Heart left ventricle (tissue), 16 donors: ENCODE data around the gene GATA3. TPM values are rescaled to one million over a fixed set of nuclear protein-coding genes. Genes with fewer than 3 reads are reported as not detected.
A peak's percentile ranks its signal among the peaks of the same experiment; 100 is the strongest.

Source experiments
- ATAC-seq, 4 donors: fragments of 200-7000 bp; cut with Tn5 transposase; one replicate each; pipeline ENCODE4 v1.9.1; 2020 to 2022; ENCODE audit warnings: moderate library complexity in 4 of 4, mild to moderate bottlenecking in 3 of 4, moderate number of reproducible peaks in 1 of 4
- DNase-seq, 5 donors: peaks; one replicate each; pipeline ENCODE4 v3.0.0-alpha.2; 2020
- H3K27ac ChIP-seq, 12 donors: fragments of 200-600 bp; sonication (generic) in 4 of 12; one replicate each; pipeline versions ENCODE4 v1.5.0 to v1.8.0; 2016 to 2022; ENCODE audit warnings: mild to moderate bottlenecking in 2 of 12
- H3K27me3 ChIP-seq, 9 donors: fragments of 200-600 bp; sonication (generic) in 2 of 9; one replicate each; pipeline versions ENCODE4 v1.5.1 to v1.8.0; 2016 to 2022; ENCODE audit warnings: mild to moderate bottlenecking in 3 of 9
- H3K36me3 ChIP-seq, 9 donors: fragments of 200-600 bp; sonication (generic) in 2 of 9; one replicate each; pipeline versions ENCODE4 v1.5.0 to v1.8.0; 2018 to 2022; ENCODE audit warnings: mild to moderate bottlenecking in 2 of 9
- H3K4me1 ChIP-seq, 12 donors: fragments of 200-600 bp; sonication (generic) in 4 of 12; one replicate each; pipeline versions ENCODE4 v1.5.0 to v1.8.0; 2016 to 2022; ENCODE audit warnings: mild to moderate bottlenecking in 3 of 12
- H3K4me3 ChIP-seq, 12 donors: fragments of 200-600 bp; sonication (generic) in 4 of 12; one replicate each; pipeline versions ENCODE4 v1.5.0 to v1.8.0; 2017 to 2022; ENCODE audit warnings: mild to moderate bottlenecking in 9 of 12, moderate library complexity in 4 of 12
- H3K9me3 ChIP-seq, 12 donors: fragments of 200-600 bp; sonication (generic) in 4 of 12; one replicate each; pipeline versions ENCODE4 v1.5.0 to v1.8.0; 2016 to 2022; ENCODE audit warnings: mild to moderate bottlenecking in 1 of 12
- CTCF ChIP-seq, 12 donors: fragments of 200-600 bp; sonication (generic) in 4 of 12; IDR thresholded peaks; one replicate each; pipeline versions ENCODE4 v1.5.0 to v1.8.0; 2018 to 2022; ENCODE audit warnings: antibody characterized with exemption in 12 of 12, mild to moderate bottlenecking in 5 of 12
- POLR2A ChIP-seq, 2 donors: fragments of 450-650 bp; IDR thresholded peaks; one replicate each; pipeline ENCODE4 v1.6.1; 2017; ENCODE audit warnings: antibody characterized with exemption in 2 of 2, mild to moderate bottlenecking in 2 of 2, moderate library complexity in 2 of 2
- WGBS, 4 donors: extraction: QIAGEN DNeasy Blood & Tissue Kit in 2 of 4; methylation state at CpG; one replicate each; pipeline versions ENCODE4 v1.1.5 to v1.1.7; 2013 to 2018; 5-methylcytosine and 5-hydroxymethylcytosine counted together
- intact Hi-C, 10 donors: fragments of 100-400 bp; cut with DNase I; formaldehyde crosslinking; loops; one replicate each; pipeline versions ENCODE4 v1.11.1 to v1.14.2; 2022
- polyA plus RNA-seq, 2 donors: library from polyadenylated mRNA; stranded (reverse); fragments of 200-250 nt; gene quantifications; one replicate each; pipeline ENCODE4 v1.2.3, GENCODE V29; 2013
- total RNA-seq, 9 donors: library from RNA; depleted of rRNA in 2 of 9; stranded (reverse); fragments of >200 nt in 2 of 9; fragmentation: NEBNext Ultra II Directional in 3 of 9; extraction: Animal tissue kit (Norgen Biotek cat#: 25700) in 3 of 9; gene quantifications; one replicate each; pipeline versions ENCODE4 v1.1.0 to v1.2.4, GENCODE V29; 2016 to 2023
- donor health status: ischemic (EF 13 %, LVEDD 7.1; RV severe dilation, severe dysfunction).
- donor health status: healthy with polysubstance abuse.
- donor health status: DM: no; HTN: yes; CAD: no.
- donor health status: DM: no; HTN: no; CAD: no.
- donor health status: ischemic (EF 25% LVEDD 6.9; RV normal size, moderate dysfunction).
- donor health status: ischemic (EF 25% LVEDD 5.7; RV mildly dilated, moderate dysfunction).
- donor health status: healthy.
- donor health status: DM: yes; HTN: yes; CAD: no.
- donor health status: ischemic (EF 35%, LVEDD 5.7; RV mildly dilated, moderate dysfunction).
- donor health status: nonischemic (EF 11% LVEDD 7.7; RV severe dilation, severe dysfunction).
- donor health status: DM: yes; HTN: yes; CAD: no.
- donor health status: PGD.
- donor health status: ischemic (EF 29% LVEDD 5.4; RV normal size, mild dysfunction).
- donor health status: nonischemic (EF 23%, LVEDD 6.1; RV moderate dilation, normal function).

The GATA3 gene
- total and polyA plus RNA-seq, 11 donors: 0.71 to 3.4 (median 1.4) TPM

GRCh38 chr10:8058274-8059111 is 4.0 kb downstream of the GATA3 start:
- intact Hi-C loops: loop anchor here in 5 of 10 donors (10.0 kb wide), 4 partner anchors 216 to 416 kb away; no protein-coding TSS in a partner anchor
- TF ChIP-seq CTCF (IDR thresholded peaks at IDR 0.05) (no peak), POLR2A (IDR thresholded peaks at IDR 0.05) (no peak)
- peak overlapping the region in 2 of 12 donors; percentile 43 to 81 for H3K27ac ChIP-seq
- DNase-seq: no peak
- ATAC-seq: no peak
- 54 to 68% (median 58%) methylated on average over 44 to 45 of the region's 45 CpGs for WGBS, 4 donors
- peaks cover 0 to 52% (median 8%) of the 10 kb centered on the region in 12 donors for H3K4me1 ChIP-seq
- H3K4me3 ChIP-seq: peak overlapping the region in 2 of 12 donors; percentile 4 to 40
- H3K36me3 ChIP-seq: no peaks in the 10 kb centered on the region
- peaks cover 4 to 94% (median 62%) of the 10 kb centered on the region in 9 donors for H3K27me3 ChIP-seq
- no peaks in the 10 kb centered on the region for H3K9me3 ChIP-seq

- Histone ChIP-seq H3K4me3 (peak overlapping the region in 3 of 12 donors; percentile 4 to 40 (median 9)), H3K36me3 (no peaks in the 10 kb centered on the region), H3K27me3 (peaks cover 4 to 93% (median 59%) of the 10 kb centered on the region in 9 donors), H3K27ac (peak overlapping the region in 2 of 12 donors; percentile 43 to 81), H3K4me1 (peaks cover 0 to 46% (median 2%) of the 10 kb centered on the region in 12 donors), H3K9me3 (no peaks in the 10 kb centered on the region)
- no peak for DNase-seq
- WGBS, 4 donors: 48 to 59% (median 54%) methylated on average over 16 of the region's 16 CpGs
- intact Hi-C loops: loop anchor here in 5 of 10 donors (10.0 kb wide), 4 partner anchors 215 to 415 kb away; no protein-coding TSS in a partner anchor
- no peak for ATAC-seq
- TF ChIP-seq CTCF (IDR thresholded peaks at IDR 0.05): no peak
These were observed 4.9 kb downstream of the GATA3 start for GRCh38 chr10:8059191-8059936.

- ATAC-seq: no peak
- no peaks in the 10 kb centered on the region for H3K36me3 ChIP-seq
- peaks cover under 1 to 92% (median 51%) of the 10 kb centered on the region in 9 donors for H3K27me3 ChIP-seq
- no peak for DNase-seq
- intact Hi-C loops: loop anchor here in 1 of 10 donors (10.0 kb wide), 1 partner anchor 315 kb away; no protein-coding TSS in a partner anchor
- no peaks in the 10 kb centered on the region for H3K9me3 ChIP-seq
- peaks cover 0 to 46% (median 2%) of the 10 kb centered on the region in 12 donors for H3K4me1 ChIP-seq
- peak overlapping the region in 1 of 12 donors; percentile 81 for H3K27ac ChIP-seq
- 28 to 39% (median 35%) methylated on average over 15 of the region's 15 CpGs for WGBS, 4 donors
- H3K4me3 ChIP-seq: peak overlapping the region in 2 of 12 donors; percentile 4 to 40
- TF ChIP-seq POLR2A (IDR thresholded peaks at IDR 0.05) (no peak), CTCF (IDR thresholded peaks at IDR 0.05) (no peak)
These were observed 5.7 kb downstream of the GATA3 start for GRCh38 chr10:8060010-8060703.
